ENCODE results near the gene ACAT2.

ACAT2 gene

GRCh38 chr6:159715166-159715565 is 46.7 kb upstream of the ACAT2 start:
- ATAC-seq: no peak
- TF ChIP-seq, protein P1, sequence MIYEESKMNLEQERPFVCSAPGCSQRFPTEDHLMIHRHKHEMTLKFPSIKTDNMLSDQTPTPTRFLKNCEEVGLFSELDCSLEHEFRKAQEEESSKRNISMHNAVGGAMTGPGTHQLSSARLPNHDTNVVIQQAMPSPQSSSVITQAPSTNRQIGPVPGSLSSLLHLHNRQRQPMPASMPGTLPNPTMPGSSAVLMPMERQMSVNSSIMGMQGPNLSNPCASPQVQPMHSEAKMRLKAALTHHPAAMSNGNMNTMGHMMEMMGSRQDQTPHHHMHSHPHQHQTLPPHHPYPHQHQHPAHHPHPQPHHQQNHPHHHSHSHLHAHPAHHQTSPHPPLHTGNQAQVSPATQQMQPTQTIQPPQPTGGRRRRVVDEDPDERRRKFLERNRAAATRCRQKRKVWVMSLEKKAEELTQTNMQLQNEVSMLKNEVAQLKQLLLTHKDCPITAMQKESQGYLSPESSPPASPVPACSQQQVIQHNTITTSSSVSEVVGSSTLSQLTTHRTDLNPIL (CRISPR knock-in tag; IDR thresholded peaks at IDR 0.05; ENCODE audit: low read depth): no peak
- TF ChIP-seq ZNF565 (CRISPR knock-in tag; conservative IDR thresholded peaks at IDR 0.05; ENCODE audit: low read depth) (no peak), TCF4 (CRISPR knock-in tag; IDR thresholded peaks at IDR 0.05; ENCODE audit: borderline replicate concordance) (no peak), ISL1 (CRISPR knock-in tag; IDR thresholded peaks at IDR 0.05) (no peak), SNAI2 (CRISPR knock-in tag; IDR thresholded peaks at IDR 0.05) (no peak), PPARA (CRISPR knock-in tag; IDR thresholded peaks at IDR 0.05; ENCODE audit: borderline replicate concordance) (no peak), OSR1 (CRISPR knock-in tag; IDR thresholded peaks at IDR 0.05) (no peak), ZFP3 (CRISPR knock-in tag; IDR thresholded peaks at IDR 0.05) (no peak), GLIS3 (CRISPR knock-in tag; IDR thresholded peaks at IDR 0.05) (no peak), ZFP30 (CRISPR knock-in tag; IDR thresholded peaks at IDR 0.05) (no peak), ARNTL (CRISPR knock-in tag; IDR thresholded peaks at IDR 0.05; ENCODE audit: borderline replicate concordance, low read depth) (no peak), ZNF8 (CRISPR knock-in tag; IDR thresholded peaks at IDR 0.05) (no peak), BACH2 (CRISPR knock-in tag; IDR thresholded peaks at IDR 0.05; ENCODE audit: borderline replicate concordance) (no peak), ZC3H10 (CRISPR knock-in tag; IDR thresholded peaks at IDR 0.05) (no peak), RARB (CRISPR knock-in tag; IDR thresholded peaks at IDR 0.05) (no peak), CSDC2 (CRISPR knock-in tag; IDR thresholded peaks at IDR 0.05) (no peak)
- TF ChIP-seq, protein P2, sequence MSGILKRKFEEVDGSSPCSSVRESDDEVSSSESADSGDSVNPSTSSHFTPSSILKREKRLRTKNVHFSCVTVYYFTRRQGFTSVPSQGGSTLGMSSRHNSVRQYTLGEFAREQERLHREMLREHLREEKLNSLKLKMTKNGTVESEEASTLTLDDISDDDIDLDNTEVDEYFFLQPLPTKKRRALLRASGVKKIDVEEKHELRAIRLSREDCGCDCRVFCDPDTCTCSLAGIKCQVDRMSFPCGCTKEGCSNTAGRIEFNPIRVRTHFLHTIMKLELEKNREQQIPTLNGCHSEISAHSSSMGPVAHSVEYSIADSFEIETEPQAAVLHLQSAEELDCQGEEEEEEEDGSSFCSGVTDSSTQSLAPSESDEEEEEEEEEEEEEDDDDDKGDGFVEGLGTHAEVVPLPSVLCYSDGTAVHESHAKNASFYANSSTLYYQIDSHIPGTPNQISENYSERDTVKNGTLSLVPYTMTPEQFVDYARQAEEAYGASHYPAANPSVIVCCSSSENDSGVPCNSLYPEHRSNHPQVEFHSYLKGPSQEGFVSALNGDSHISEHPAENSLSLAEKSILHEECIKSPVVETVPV (CRISPR knock-in tag; IDR thresholded peaks at IDR 0.05): no peak
- TF ChIP-seq, protein P3, sequence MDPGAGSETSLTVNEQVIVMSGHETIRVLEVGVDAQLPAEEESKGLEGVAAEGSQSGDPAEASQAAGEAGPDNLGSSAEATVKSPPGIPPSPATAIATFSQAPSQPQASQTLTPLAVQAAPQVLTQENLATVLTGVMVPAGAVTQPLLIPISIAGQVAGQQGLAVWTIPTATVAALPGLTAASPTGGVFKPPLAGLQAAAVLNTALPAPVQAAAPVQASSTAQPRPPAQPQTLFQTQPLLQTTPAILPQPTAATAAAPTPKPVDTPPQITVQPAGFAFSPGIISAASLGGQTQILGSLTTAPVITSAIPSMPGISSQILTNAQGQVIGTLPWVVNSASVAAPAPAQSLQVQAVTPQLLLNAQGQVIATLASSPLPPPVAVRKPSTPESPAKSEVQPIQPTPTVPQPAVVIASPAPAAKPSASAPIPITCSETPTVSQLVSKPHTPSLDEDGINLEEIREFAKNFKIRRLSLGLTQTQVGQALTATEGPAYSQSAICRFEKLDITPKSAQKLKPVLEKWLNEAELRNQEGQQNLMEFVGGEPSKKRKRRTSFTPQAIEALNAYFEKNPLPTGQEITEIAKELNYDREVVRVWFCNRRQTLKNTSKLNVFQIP (CRISPR knock-in tag; IDR thresholded peaks at IDR 0.05; ENCODE audit: borderline replicate concordance, low read depth): no peak
- TF ChIP-seq, protein P4, sequence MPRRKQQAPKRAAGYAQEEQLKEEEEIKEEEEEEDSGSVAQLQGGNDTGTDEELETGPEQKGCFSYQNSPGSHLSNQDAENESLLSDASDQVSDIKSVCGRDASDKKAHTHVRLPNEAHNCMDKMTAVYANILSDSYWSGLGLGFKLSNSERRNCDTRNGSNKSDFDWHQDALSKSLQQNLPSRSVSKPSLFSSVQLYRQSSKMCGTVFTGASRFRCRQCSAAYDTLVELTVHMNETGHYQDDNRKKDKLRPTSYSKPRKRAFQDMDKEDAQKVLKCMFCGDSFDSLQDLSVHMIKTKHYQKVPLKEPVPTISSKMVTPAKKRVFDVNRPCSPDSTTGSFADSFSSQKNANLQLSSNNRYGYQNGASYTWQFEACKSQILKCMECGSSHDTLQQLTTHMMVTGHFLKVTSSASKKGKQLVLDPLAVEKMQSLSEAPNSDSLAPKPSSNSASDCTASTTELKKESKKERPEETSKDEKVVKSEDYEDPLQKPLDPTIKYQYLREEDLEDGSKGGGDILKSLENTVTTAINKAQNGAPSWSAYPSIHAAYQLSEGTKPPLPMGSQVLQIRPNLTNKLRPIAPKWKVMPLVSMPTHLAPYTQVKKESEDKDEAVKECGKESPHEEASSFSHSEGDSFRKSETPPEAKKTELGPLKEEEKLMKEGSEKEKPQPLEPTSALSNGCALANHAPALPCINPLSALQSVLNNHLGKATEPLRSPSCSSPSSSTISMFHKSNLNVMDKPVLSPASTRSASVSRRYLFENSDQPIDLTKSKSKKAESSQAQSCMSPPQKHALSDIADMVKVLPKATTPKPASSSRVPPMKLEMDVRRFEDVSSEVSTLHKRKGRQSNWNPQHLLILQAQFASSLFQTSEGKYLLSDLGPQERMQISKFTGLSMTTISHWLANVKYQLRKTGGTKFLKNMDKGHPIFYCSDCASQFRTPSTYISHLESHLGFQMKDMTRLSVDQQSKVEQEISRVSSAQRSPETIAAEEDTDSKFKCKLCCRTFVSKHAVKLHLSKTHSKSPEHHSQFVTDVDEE (CRISPR knock-in tag; IDR thresholded peaks at IDR 0.05): no peak
- TF ChIP-seq, protein P5, sequence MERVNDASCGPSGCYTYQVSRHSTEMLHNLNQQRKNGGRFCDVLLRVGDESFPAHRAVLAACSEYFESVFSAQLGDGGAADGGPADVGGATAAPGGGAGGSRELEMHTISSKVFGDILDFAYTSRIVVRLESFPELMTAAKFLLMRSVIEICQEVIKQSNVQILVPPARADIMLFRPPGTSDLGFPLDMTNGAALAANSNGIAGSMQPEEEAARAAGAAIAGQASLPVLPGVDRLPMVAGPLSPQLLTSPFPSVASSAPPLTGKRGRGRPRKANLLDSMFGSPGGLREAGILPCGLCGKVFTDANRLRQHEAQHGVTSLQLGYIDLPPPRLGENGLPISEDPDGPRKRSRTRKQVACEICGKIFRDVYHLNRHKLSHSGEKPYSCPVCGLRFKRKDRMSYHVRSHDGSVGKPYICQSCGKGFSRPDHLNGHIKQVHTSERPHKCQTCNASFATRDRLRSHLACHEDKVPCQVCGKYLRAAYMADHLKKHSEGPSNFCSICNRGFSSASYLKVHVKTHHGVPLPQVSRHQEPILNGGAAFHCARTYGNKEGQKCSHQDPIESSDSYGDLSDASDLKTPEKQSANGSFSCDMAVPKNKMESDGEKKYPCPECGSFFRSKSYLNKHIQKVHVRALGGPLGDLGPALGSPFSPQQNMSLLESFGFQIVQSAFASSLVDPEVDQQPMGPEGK (CRISPR knock-in tag; IDR thresholded peaks at IDR 0.05; ENCODE audit: borderline replicate concordance): no peak

GRCh38 chr6:159715605-159716004 is 46.2 kb upstream of the ACAT2 start:
- no peak for ATAC-seq

More at GRCh38 chr6:159715605-159716004, 46.2 kb upstream of the ACAT2 start:
- TF ChIP-seq, protein P1 (CRISPR knock-in tag; IDR thresholded peaks at IDR 0.05; ENCODE audit: low read depth): no peak
- TF ChIP-seq PPARA (CRISPR knock-in tag; IDR thresholded peaks at IDR 0.05; ENCODE audit: borderline replicate concordance) (no peak), OSR1 (CRISPR knock-in tag; IDR thresholded peaks at IDR 0.05) (no peak), CSDC2 (CRISPR knock-in tag; IDR thresholded peaks at IDR 0.05) (no peak), RARB (CRISPR knock-in tag; IDR thresholded peaks at IDR 0.05) (no peak), TOX (CRISPR knock-in tag; IDR thresholded peaks at IDR 0.05; ENCODE audit: borderline replicate concordance) (no peak), TCF4 (CRISPR knock-in tag; IDR thresholded peaks at IDR 0.05; ENCODE audit: borderline replicate concordance) (no peak), ZC3H10 (CRISPR knock-in tag; IDR thresholded peaks at IDR 0.05) (no peak), BACH2 (CRISPR knock-in tag; IDR thresholded peaks at IDR 0.05; ENCODE audit: borderline replicate concordance) (no peak), ZFP3 (CRISPR knock-in tag; IDR thresholded peaks at IDR 0.05) (no peak), ARNTL (CRISPR knock-in tag; IDR thresholded peaks at IDR 0.05; ENCODE audit: borderline replicate concordance, low read depth) (no peak)
- TF ChIP-seq, protein P4 (CRISPR knock-in tag; IDR thresholded peaks at IDR 0.05): no peak
- TF ChIP-seq, protein P2 (CRISPR knock-in tag; IDR thresholded peaks at IDR 0.05): no peak
- TF ChIP-seq, protein P5 (CRISPR knock-in tag; IDR thresholded peaks at IDR 0.05; ENCODE audit: borderline replicate concordance): no peak
